ENCODE measurements around the gene DTWD2. TPM values are rescaled to one million over a fixed set of nuclear protein-coding genes. Genes with fewer than 3 reads are reported as not detected.

The DTWD2 gene, protein sequence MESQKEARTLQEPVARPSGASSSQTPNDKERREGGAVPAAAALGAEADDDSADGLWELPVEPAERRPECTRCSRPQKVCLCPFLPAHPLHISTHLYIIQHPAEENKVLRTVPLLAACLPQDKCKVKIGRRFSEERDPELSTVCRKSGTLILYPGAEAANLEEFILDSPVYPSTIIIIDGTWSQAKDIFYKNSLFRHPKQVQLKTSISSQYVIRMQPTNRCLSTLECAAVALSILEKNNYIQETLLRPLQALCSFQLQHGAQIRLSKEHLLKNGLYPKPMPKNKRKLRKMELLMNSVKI
- 6.3 and 8.3 TPM in 2 replicates for total RNA-seq (2014; rRNA removed; shearing (Covaris generic); ENCODE audit: low replicate concordance)

DNA sequence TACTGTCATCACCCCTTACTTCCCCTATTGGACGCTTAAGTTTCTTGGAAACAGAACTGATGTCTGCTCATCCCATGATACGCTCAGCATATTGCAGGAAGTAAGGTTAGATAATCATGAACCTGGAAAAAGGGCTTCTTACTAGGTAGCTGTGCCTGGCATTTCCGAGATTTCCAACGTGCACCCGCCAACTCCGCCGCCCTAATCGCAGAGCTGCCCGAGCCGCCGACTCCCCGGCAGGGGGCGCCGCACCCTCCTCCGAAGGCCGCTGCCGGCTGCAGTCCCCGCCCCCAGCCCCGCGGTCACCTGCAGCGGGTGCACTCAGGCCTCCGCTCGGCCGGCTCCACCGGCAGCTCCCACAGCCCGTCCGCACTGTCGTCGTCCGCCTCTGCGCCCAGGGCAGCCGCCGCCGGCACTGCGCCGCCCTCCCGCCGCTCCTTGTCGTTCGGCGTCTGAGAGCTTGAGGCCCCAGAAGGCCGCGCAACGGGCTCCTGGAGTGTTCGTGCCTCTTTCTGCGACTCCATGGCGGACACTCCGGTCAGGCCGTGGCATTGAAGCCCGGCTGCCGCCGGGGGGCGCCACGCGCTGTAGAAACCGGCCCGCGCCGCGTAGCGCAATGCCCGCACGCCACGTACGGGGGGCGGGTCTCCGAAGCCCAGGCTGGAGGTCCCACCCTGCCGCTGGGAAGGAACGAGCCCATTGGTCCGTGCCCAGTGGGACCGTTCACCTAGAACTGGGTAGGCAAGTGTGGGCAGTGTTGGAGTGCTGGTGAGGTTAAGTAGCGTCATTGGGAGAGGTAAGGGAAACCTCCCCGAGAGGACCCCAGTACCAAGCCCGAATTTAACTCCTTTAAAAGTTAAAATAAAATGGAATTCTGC lies at the start of gene DTWD2:
DTWD2 (minus strand) TSS at position 560 of the 878 bp plus-strand sequence; CDS start at position 524, 36 bp downstream.
- Histone ChIP-seq H3K4me3 (peak within 1 kb of the TSS; percentile 80), H3K9me3 (peaks cover 7% of the 10 kb centered on the region; the same call in 1 of the 2 replicates), H3K27me3 (no peaks in the 10 kb centered on the region), H3K36me3 (no peaks in the 10 kb centered on the region)
- DNase-seq = peak; percentile 97

DNA sequence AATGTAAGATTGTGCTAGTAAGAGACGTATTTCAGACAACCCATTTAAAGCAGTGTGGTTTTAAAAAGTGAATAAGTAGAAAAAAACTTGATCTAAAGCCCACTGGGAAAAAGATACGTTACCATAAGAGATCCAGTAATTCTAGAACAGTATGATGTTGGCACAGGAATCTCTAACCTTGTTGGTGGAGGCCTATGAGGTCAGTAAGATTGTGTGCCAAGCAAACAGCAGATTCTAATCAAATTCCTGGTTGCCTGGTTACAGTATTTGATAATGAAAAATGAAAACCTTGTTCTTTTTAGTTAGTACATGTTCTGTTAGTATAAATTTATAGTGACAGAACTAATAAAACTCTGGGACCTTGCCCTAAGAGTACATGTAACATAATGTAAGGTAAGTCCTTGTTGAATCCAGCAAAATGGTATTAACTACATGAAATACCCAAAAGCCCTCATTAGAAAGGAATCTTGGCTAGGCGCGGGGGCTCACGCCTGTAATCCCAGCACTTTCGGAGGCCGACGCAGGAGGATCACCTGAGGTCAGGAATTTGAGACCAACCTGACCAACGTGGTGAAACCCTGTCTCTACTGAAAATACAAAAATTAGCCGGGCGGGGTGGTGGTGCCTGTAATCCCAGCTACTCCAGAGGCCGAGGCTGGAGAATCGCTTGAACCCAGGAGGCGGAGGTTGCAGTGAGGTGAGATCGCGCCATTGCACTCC lies 49.3 kb upstream of the DTWD2 start:
- Histone ChIP-seq H3K27me3 (no peaks in the 10 kb centered on the region), H3K36me3 (no peaks in the 10 kb centered on the region), H3K9me3 (no peaks in the 10 kb centered on the region), H3K4me3 (no peak overlapping the region)
- no peak for DNase-seq

DNA sequence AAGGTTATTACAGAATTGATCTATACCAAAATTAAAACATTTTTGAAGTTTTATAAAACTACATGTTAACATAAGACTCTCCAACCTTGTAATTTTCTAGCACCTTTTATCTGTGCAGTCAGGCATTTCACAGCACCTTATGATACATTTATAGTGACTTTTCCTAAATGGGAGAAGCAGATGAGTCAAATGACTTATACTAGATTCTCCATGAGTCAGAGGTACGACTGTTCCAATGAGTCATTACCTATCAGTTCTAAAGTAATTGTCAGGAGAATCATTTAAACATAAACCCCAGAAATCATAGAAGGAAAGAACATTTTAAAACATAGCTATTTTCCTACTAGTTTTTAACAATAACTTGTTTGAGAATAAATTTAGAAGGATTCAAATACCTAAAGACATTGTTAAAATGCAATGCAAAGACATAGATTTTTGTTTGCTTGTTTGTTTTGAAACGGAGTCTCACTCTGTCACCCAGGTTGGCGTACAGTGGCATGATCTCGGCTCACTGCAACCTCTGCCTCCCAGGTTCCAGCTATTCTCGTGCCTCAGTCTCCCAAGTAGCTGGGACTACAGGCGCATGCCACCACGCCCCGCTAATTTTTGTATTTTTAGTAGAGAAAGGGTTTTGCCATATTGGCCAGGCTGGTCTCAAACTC lies 47.9 kb upstream of the DTWD2 start:
- Histone ChIP-seq H3K27me3 (no peaks in the 10 kb centered on the region), H3K4me3 (no peak overlapping the region)
- no peak for DNase-seq

DNA sequence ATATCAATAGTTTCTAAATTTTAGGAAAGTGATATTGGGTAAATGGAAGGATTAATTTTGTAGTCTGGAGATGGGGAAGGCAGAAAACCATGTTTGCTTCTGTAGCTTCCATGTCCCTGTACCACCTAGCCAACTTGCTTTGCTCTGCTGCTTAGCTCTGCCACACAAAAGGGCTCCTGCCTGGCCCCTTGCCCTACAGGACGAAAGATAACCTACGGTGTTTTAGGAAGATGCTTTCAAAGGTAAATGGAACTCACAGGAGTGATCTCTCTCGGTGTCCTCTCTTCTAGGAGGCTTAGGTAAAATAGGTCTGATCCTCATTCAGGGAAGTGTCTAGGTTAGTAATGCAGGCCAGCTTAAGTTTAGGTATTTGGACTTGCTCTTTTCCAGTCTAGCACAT lies 44.8 kb upstream of the DTWD2 start:
- Histone ChIP-seq H3K4me3 (no peak overlapping the region), H3K36me3 (no peaks in the 10 kb centered on the region), H3K27me3 (no peaks in the 10 kb centered on the region), H3K9me3 (no peaks in the 10 kb centered on the region)
- DNase-seq = no peak

More for the DNA sequence above, 47.9 kb upstream of the DTWD2 start:
- no peaks in the 10 kb centered on the region for H3K36me3 ChIP-seq
- no peaks in the 10 kb centered on the region for H3K9me3 ChIP-seq

DNA sequence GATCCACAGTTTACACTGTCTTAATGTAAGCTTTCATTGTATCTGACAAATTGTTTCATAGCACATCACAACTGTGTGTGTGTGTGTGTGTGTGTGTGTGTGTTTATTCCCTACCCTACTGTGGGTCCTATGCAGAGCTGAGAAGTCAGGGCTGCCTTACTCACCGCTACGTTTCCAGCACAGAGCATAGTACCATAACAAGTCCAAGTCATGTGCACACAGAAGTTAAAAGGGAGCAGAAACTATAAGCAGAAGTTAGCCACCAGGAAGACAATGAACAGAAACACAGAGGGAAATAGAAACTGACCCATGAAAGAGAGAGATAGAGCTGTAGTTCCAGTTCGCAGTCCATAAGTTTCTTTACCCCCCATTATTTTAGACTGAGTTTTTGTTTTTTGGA lies 44.3 kb upstream of the DTWD2 start:
- Histone ChIP-seq H3K36me3 (no peaks in the 10 kb centered on the region), H3K9me3 (no peaks in the 10 kb centered on the region), H3K27me3 (no peaks in the 10 kb centered on the region), H3K4me3 (no peak overlapping the region)
- no peak for DNase-seq

DNA sequence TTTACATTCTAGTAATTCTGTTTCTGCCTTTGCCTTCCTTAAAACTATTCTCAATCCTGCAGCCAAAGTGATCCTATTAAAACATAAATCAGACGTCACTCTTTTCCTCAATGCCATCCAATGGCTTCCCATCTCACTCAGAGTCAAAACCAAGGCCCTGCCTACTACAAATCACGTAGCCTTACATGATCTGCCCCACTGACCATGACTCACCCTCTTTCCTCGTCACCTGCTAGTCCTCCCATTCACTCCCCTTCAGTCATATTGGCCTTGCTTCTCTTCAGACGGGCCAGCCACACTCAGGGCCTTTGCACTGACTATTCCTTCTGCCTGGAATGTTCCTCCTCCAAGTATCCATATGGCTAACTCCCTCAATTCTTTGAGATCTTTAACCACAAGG lies 43.6 kb upstream of the DTWD2 start:
- H3K27me3 ChIP-seq = no peaks in the 10 kb centered on the region
- no peaks in the 10 kb centered on the region for H3K36me3 ChIP-seq
- no peaks in the 10 kb centered on the region for H3K9me3 ChIP-seq
- DNase-seq = no peak
- H3K4me3 ChIP-seq = no peak overlapping the region

DNA sequence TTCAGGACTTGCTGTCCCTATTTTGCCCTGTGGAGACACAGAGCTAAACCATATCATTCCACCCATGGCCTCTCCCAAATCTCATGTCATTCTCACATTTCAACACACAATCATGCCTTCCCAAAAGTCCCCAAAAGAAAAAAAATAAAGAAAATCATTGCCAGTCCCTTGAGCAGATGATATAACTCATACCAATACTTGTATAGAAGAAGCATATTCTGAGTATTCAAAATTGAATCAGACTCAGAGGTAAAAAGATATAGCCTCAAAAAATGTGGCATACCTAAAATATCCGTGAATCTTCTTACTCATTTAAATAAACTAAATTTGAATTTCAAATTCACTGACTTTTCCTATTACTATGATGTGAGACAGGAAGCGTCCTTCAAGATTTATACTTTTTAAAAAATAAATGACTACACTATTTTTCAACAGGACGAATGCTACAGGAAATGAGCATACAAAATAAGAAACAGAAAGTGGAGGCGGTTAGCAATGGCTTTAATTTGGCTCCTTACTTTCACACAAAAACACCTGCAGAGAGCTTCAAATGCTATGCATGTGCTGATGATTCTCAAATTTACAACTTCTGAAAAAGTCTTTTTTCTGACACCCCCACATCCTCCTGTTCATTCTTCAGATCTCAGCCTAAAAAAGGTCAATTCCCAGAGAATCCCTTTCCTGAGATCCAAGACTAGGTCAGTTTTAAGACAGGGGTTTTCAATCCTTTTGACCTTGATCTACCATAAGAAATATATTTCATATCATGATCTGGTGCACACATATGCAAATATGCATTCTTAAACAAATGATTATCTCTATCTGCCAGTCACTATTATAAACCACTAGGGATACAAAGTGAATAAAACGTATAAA lies 42.9 kb upstream of the DTWD2 start:
- Histone ChIP-seq H3K36me3 (no peaks in the 10 kb centered on the region), H3K4me3 (no peak overlapping the region), H3K9me3 (no peaks in the 10 kb centered on the region), H3K27me3 (no peaks in the 10 kb centered on the region)
- no peak for DNase-seq

DNA sequence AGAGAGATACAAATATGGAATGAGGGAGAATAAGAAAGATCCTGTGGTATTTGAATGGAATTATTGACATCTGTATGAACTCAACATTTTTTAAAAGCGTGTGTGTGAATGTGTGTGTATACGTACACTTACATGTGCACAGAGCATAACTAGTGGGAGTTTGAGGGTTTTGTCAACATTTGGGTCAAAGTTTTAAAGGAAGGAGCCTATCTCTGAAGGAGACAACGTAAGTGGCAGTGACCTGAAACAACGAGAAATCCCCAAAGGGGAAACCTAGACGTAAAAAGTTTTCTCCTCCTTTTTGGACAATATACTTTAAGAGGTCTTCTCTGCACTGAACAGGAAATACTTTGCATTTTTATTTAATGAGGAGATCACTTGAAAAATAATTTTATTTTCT lies 40.2 kb upstream of the DTWD2 start:
- H3K36me3 ChIP-seq = no peaks in the 10 kb centered on the region
- DNase-seq = no peak

DNA sequence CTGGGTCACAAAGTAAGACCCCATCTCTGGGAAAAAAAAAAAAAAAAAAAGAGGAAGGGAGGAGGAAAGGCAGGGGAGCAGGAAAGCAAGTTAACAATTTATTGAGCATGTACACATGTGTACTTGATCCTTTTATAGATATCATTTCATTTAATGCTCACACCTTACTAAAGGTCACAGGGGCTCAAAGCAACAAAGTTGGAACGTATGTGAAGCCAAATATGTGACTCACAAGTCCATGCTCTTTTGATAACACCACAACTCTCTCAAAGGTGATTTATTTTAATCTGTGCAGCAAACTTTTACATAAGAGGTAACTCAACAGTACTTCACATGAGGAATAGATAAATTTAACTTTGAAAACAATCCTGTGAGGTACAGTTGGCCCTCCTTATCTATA lies 34.4 kb upstream of the DTWD2 start:
- H3K9me3 ChIP-seq = peaks cover 7% of the 10 kb centered on the region; the same call in 1 of the 2 replicates
- H3K27me3 ChIP-seq = no peaks in the 10 kb centered on the region
- no peak for DNase-seq
- H3K36me3 ChIP-seq = no peaks in the 10 kb centered on the region
- no peak overlapping the region for H3K4me3 ChIP-seq

More for the DNA sequence above, 40.2 kb upstream of the DTWD2 start:
- peaks cover 7% of the 10 kb centered on the region; the same call in 1 of the 2 replicates for H3K9me3 ChIP-seq
- no peak overlapping the region for H3K4me3 ChIP-seq
- no peaks in the 10 kb centered on the region for H3K27me3 ChIP-seq

DNA sequence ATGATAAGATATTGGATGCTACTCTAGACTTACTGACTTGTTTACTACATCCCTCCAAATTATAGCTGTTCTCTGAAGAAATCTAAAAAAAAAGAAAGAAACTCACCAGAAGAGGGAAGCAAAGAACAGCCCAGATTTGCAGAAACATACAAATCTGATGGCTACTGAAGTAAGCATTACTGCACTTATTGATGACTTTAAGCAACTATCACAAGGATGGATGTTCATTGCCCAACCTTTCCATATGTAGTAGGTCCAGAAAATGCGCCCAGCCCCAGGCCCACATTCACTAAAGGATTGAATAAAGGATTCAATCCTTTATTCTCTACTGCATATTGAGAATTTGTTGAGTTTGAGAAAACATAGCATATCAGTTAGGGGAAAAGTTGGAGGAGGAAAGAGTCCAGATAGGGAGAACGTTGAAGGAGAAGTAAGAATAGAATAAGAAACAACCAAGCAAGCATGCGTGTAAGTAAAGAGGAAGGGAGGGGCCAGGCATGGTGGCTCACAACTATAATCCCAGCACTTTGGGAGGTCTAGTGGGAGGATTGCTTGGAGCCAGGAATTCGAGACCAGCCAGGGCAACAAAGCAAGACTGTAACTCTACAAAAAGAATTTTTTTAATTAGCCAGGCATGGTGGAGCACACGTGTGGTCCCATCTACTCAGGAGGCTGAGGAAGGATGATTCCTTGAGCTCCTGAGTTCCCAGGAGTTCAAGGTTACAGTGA lies 33.8 kb upstream of the DTWD2 start:
- no peaks in the 10 kb centered on the region for H3K36me3 ChIP-seq
- no peak for DNase-seq
- no peaks in the 10 kb centered on the region for H3K27me3 ChIP-seq
- no peak overlapping the region for H3K4me3 ChIP-seq
- peaks cover 7% of the 10 kb centered on the region; the same call in 1 of the 2 replicates for H3K9me3 ChIP-seq

DNA sequence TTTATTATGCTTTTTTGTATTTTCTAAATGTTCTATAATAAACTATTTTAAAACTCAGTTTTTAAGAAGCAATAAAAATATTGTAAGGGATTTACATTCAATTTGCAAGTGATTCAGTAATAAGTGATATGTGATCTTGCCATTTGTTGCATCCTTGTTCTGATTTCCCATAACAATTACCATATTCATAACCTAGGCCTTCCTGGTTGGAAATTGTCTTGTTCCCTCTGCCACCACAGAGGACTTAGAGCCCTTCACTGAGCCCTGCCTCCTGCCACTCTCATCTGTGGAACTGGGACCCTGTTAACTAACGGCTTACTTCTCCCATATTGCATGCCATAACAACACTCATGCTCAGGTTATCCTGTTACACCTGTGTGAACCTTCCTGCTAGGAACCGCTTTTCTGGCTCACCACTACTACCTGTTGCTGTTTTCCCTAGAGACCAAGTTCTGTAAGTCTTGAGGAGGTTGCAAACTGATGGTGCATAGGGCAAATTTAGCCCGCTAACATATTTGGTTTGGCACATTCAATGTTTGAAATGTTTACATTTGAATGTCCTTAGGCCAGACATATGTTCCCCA lies 32.9 kb upstream of the DTWD2 start:
- Histone ChIP-seq H3K27me3 (no peaks in the 10 kb centered on the region), H3K9me3 (peaks cover 7% of the 10 kb centered on the region; the same call in 1 of the 2 replicates), H3K4me3 (no peak overlapping the region), H3K36me3 (no peaks in the 10 kb centered on the region)
- no peak for DNase-seq

DNA sequence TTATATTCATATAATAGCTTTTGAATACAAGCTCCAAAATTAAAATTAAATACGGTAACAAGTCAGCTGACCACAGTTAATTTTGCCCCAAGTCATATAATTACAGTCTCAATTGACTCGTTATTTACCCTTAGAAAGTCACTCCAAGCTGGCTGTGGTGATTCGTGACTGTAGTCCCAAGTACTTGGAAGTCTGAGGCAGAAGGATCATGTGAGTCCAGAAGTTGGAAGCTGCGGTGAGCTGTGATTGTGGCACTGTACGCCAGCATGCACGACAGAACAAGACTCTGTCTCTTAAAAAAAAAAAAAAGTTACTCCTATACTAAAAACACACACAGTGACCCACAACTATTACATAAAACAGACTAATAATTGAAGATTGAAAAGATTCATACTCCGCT lies 31.6 kb upstream of the DTWD2 start:
- Histone ChIP-seq H3K4me3 (no peak overlapping the region), H3K9me3 (no peaks in the 10 kb centered on the region), H3K27me3 (no peaks in the 10 kb centered on the region), H3K36me3 (no peaks in the 10 kb centered on the region)
- no peak for DNase-seq

DNA sequence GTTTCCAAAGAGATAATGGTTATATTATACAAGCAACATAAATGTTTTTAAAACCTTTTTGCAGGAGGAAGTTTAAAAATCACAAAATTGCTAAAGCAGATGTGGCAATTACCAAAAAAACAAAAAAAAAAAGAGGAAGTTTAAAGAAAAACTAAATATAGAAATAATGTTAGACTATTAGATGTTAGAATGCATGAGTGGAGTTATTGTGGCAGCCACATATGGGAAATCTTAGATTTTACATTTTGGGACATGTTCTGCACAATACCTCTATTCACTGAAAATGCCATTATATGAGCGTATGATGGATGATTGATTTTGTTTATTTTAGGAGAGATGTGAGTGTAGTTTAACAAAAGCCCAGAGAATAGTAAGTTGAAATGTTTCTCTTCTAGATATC lies 31.2 kb upstream of the DTWD2 start:
- no peaks in the 10 kb centered on the region for H3K27me3 ChIP-seq
- H3K9me3 ChIP-seq = no peaks in the 10 kb centered on the region
- H3K36me3 ChIP-seq = no peaks in the 10 kb centered on the region
- DNase-seq = no peak
- no peak overlapping the region for H3K4me3 ChIP-seq

DNA sequence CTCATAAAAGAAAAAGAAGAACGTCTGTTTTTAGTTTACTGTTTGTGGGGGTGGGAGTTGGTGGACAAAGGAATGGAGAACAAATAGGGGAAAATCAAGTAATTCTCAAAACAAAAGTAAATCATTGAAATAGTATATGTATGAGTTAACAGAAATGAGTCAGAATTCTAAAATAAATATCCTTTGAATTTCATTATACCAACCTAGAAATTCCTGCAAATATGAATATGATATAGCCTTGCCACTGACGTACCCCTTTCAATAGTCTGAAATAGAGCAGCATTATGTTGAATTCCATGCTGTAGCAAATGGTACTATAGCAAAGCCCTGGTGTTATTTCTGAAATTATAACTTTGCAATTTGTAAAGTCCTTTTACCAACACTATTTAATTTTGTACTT lies 29.6 kb upstream of the DTWD2 start:
- Histone ChIP-seq H3K27me3 (no peaks in the 10 kb centered on the region), H3K9me3 (no peaks in the 10 kb centered on the region), H3K4me3 (no peak overlapping the region), H3K36me3 (no peaks in the 10 kb centered on the region)
- DNase-seq = no peak

All from MG63 (cell line).